Measurements from ENCODE around the gene SPAG8. TPM values are rescaled to one million over a fixed set of nuclear protein-coding genes. Genes with fewer than 3 reads are reported as not detected.

Gene SPAG8
- total RNA-seq, 1 donor from 2014 or later = 0.95 TPM

DNA sequence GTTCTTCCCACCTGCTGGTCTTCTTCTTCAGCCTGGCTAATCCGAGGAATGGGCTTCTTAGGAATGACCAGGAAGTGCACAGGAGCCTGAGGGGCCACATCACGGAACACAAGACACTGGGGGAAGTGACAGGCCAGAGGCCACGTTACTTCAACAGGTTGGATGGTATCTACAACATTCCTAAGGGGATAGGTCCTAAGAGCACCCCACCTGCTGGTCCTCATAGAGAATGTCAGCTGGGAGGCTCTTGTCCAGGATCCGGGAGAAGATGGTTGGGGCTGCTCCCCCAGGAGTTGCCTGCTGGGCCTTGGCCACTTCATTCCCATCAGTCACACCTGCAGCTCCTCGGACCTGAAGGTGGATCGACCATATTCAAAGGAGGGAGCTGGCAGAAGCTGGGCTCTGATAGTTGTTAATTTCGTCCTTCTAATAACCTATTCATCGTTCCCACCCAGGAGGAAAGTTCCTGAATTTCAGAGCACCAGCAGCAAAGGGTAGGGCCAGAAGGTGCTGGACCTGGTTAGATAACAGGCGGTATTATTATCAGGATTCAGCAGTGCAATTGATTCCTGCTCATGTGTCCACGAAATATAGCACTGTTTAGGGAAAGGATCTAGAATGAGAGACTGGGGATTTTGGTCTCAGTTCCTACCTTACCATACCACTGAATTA lies 1.5 kb upstream of the SPAG8 start:
- intact Hi-C loops (cut with micrococcal nuclease) = loop anchor here (2.0 to 5.0 kb wide), 5 partner anchors 57 to 741 kb away; partner anchors contain the start of genes ATOSB, GBA2, RGP1 and VCP

DNA sequence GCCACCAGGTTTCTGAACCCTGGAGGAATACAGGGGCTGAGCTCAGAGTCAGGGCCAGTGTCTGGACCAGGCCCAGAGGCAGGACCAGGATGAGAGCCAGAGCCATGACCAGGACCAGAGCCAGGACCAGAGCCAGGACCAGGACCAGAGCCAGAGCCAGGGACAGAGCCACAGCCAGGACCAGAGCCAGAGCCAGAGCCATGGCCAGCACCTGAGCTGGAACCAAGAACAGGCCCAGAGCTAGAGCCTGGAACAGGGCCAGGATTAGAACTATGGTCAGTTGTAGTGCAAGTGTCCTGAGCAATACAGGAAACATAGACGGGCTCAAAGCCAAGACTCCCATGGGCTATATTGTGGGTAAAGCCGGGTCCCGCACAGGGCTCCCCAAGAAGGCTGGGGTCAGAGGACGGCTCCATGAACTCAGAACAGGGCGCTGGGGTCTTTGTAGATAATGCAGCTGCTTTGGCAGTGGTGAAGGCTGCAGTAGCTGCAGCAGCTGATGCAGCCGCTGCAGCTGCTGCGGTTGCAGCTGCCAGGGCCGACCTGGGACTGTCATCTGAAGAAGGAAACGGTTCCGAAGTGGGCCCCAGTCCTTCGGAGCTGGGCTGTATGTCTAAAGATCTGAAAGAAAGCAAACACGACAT lies 559 bp downstream of the SPAG8 start:
- intact Hi-C loops (cut with micrococcal nuclease) = loop anchor here (1.0 to 5.0 kb wide), 5 partner anchors 21 to 739 kb away; partner anchors contain the start of genes CREB3, TLN1 and VCP

DNA sequence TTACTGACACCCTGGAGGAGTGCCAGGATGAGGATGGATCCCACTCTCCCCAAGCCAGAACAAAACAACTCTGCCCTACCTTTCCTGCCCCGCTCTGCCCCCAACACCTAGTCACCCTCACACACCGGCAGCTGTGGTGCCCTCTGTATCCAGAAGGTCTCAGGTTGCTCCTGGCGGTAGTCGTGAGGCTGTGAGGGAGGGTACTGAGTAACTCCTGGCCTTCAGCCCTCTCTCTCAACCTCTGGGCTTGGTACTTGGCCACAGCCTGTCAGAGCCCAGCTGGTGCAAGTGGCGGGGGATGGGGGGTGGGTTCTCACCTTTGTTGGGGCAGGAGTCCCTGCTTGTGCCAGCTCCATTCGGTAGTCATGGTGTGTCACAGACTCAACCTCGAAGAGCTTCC lies 1.9 kb downstream of the SPAG8 start:
- intact Hi-C loops (cut with micrococcal nuclease) = loop anchor here (5.0 kb wide), 2 partner anchors 163 to 738 kb away; partner anchors contain the start of gene VCP

DNA sequence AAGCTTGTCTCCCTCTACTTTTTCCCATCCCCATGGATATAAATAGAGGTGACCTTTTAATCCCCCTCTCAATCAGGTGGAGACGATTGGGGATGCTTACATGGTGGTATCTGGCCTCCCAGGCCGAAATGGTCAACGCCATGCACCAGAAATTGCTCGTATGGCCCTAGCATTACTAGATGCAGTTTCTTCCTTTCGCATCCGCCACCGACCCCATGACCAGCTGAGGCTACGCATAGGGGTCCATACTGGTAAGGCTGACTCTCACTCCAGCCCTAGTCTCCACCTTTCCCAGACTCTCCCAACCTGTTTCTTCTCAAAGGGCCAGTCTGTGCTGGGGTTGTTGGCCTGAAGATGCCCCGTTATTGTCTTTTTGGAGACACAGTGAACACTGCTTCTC lies 3.6 kb downstream of the SPAG8 start:
- intact Hi-C loops (cut with micrococcal nuclease) = no loop called here

DNA sequence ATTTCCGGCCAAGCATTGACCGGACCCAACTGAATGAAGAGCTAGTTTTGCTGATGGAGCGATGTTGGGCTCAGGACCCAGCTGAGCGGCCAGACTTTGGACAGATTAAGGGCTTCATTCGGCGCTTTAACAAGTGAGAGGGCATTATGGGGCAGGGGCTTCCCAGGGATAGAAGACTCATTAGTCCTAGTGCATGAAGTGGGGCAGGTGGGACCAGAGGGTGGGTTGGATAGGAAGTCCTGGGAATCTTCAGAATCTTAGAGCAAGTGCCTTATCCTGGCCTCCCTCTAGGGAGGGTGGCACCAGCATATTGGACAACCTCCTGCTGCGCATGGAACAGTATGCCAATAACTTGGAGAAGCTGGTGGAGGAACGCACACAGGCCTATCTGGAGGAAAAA lies 6.0 kb downstream of the SPAG8 start:
- intact Hi-C loops (cut with micrococcal nuclease) = no loop called here

DNA sequence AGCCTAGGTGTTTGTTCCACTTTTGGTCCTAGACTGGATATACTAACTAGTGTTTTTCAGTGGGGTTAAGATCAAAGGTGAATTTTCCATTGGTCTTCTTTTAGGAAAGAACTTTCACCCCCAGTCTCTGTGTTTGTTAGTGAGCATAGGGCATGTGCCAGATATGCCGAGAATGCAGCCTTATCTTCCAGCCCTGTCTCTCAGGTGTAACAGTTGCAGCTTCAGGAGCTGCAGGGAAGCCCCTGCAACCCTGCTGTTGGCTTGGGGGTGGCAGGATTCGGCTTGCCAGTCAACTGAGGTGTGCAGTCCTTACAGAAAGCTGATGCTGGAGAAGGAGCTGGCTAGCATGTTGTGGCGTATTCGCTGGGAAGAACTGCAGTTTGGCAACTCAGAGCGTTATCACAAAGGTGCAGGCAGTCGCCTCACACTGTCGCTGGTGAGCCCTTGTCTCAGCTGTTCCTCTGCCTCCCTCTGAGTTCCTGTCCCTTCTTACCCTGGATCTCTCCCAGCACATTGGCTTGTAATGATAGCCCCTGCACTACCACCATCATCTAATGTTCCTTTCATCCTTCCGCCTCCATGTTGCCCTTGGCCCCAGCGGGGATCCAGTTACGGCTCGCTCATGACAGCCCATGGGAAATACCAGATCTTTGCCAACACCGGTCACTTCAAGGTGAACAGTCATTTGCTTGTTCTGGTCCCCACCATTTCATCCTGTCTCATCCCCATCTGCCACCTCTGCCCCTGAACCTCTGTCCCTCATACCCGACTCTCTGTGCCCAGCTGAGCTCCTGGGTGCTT lies 10.5 kb downstream of the SPAG8 start:
- intact Hi-C loops (cut with micrococcal nuclease) = no loop called here

DNA sequence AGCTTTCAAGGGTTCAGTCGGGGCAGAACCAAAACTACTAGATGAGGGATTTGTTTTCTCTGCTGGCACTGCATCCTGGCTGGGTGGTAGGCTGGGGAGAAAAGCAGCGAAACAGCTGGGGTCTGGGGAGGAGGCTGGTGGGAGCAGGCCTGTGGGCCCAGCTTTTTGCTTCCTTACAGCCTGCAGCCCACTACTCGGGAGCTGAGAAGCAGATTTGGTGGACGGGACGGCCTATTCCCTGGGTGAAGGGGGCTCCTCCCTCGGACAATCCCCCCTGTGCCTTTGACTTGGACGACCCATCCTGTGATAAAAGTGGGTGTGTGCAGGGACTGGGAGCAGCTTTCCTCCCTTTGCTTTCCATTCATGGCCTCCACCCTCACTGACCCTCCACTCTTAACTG lies 11.5 kb downstream of the SPAG8 start:
- intact Hi-C loops (cut with micrococcal nuclease) = no loop called here

DNA sequence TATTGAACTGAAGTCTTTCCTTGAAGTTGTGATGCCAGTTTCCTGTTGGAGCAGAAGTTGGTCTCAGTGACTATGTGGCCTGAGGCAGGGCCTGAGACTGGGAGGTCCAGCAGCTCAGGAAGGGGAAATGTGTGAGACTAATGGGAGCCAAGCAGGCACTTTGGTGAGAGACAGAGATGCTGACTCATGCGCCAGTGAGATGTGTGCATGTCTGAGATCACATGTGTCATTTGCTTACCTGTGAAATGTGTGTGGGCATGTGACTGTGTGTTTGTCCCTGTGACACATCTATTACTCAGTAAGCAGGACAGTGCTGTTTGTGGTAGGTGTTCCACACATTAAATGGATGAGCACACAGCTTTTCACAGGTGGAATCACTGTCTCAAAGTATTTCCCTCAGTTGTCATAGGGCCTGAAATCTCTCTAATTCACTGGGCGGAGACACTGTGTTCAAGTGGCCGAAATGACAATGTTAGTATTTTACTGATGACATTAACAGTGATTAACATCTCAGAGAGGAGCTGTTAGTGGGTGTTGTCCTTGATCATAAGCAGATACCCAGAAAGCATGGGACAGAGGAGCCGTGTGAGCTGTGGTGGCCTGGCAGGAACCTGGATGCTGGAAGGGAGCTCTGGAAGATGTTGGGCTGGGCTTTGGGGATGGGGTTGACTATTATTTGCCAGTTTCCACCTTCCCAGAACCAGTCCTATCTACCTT lies 13.2 kb downstream of the SPAG8 start:
- intact Hi-C loops (cut with micrococcal nuclease) = no loop called here

DNA sequence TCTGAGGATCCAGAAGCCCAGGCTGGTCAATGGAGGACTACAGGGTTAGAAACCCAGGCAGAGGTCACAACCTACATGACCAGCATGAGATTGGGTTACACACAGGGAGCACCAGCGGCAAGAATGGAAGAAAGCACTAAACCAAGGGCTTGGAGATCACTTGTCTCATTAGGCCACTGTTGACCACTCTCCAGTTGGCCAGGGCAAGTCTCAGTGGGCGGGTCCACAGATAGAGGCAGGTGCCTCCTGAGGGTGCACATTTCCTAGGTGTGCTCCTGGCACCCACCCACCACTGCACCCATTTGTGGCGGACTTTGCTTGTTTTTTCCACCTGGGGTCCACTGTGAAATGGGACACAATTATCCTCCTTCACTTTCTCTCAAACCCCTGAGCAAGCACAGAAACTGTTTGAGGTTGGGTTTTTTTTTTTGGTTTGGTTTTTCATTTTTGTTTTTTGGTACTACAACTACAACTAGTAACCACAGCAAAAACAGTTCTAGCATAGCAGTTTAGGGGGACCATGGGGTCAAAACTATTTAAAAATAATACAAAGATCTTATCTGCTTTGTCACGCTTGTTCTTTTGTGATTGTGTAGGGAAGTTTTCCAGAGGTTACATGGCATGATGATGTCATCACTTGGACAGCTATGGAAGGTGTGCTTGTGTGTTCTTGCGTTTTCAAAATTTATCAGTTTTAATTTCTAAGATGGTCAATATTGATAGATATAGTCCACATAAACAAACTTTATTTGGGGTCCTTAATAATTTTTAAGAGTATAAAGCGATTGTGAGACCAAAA lies 14.6 kb downstream of the SPAG8 start:
- intact Hi-C loops (cut with micrococcal nuclease) = no loop called here

DNA sequence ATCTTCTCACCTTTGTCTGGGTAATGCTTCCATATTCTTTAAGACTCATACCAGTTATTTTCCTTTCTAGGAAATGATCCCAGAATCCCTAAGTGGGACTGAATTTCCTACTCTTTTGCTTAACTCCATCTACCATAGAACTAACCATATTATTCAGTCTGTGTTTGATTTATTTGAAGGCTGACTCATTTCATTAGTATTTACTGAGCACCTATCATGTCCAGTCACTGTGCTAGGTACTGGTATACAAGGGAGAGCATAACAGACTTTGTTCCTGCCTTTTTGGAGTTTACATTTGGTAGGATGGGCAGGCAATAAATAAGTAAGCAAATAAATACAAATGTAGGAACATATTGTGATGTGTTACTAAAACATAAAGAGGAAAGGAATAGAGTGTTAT lies 16.4 kb downstream of the SPAG8 start:
- intact Hi-C loops (cut with micrococcal nuclease) = no loop called here

DNA sequence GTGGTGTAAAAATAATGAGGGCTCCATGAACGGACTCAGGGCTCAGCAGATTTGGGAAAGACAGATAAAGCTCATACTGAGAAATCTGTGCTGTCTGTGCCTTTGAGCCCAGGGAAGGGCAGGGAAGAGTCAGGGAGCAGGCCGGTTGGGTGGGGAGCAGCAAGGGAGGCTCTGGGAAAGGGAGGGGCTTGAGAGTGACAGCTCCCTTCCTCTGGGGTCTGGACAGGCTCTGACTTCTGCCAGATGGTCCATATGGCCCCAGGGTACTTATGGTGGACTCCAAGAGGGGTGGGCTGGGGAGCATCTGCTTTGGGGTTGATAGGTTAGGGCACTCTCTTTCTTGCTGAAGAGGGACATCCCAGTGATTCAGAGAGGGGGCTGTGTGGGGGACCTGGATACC lies 18.6 kb downstream of the SPAG8 start:
- intact Hi-C loops (cut with micrococcal nuclease) = no loop called here

DNA sequence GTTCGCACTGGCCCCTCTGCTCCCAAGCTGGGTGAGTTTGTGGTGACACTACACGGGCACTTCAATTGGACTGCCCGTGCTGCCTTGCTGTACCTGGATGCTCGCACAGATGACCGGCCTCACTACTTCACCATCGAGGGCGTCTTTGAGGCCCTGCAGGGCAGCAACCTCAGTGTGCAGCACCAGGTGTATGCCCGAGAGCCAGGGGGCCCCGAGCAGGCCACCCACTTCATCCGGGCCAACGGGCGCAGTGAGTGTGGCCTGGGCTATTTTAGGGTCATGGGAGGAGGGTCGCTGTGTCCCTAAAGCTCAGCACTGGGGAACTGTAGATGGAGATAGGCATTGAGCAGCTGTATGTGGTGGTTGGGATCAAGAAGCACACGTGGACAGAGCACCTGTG lies 19.2 kb downstream of the SPAG8 start:
- intact Hi-C loops (cut with micrococcal nuclease) = no loop called here

DNA sequence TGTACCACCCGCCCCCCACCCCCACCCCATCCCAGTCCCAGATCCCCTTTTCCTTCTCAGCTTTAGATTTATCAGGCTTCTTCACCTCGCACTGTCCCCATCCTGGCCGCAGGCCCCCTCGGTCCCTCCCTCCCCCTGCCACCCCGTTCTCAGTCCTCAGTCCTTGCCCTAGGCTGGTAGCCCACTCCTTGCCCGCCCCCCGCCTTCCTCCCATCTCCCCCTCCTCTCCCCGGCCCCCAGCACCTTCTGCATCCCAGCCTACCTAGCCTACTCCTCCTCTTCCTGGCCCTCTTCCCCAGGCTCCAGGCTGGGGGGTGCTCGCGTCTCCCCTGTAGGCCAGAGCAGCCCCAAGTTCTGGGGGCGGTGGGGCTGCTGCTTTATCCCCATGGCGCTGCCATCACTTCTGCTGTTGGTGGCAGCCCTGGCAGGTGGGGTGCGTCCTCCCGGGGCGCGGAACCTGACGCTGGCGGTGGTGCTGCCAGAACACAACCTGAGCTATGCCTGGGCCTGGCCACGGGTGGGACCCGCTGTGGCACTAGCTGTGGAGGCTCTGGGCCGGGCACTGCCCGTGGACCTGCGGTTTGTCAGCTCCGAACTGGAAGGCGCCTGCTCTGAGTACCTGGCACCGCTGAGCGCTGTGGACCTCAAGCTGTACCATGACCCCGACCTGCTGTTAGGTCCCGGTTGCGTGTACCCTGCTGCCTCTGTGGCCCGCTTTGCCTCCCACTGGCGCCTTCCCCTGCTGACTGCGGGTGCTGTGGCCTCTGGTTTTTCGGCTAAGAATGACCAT lies 19.8 kb downstream of the SPAG8 start:
- intact Hi-C loops (cut with micrococcal nuclease) = no loop called here

DNA sequence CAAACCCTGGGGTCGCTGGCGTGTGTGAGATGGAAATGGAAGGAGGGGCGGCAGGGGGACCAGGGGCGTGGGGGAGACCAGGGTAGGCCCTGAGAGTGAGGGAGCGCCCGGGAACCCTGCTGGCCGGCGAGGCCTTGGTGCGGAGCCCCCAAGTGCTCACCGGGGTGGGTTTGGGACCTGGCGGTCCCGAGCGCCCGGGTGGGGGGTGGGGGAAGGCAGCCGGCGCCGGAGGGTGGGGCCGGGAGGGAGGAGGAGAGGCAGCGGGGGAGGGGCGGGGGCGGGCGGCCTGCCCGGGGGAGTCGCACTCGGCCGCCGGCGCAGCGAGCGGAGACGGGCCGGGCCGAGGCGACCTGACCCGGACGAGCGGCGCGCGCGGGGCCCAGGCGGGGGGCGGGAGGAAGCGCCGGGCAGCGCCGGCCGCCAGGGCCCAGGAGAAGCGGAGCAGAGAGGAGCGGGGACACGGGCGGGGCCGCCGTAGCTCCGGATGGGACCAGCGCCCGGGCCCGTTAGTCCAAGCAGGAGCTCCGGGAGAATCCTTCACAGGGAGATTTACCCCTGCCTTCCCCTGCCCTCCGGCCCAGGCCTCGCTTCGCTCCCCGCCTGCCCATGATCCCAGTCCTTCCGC lies 20.7 kb downstream of the SPAG8 start, which contains the start of gene NPR2:
NPR2 (plus strand) TSS at position 295 of the 625 bp plus-strand sequence. CDS start 818 bp downstream, outside the sequence.
- intact Hi-C loops (cut with micrococcal nuclease) = no loop called here

DNA sequence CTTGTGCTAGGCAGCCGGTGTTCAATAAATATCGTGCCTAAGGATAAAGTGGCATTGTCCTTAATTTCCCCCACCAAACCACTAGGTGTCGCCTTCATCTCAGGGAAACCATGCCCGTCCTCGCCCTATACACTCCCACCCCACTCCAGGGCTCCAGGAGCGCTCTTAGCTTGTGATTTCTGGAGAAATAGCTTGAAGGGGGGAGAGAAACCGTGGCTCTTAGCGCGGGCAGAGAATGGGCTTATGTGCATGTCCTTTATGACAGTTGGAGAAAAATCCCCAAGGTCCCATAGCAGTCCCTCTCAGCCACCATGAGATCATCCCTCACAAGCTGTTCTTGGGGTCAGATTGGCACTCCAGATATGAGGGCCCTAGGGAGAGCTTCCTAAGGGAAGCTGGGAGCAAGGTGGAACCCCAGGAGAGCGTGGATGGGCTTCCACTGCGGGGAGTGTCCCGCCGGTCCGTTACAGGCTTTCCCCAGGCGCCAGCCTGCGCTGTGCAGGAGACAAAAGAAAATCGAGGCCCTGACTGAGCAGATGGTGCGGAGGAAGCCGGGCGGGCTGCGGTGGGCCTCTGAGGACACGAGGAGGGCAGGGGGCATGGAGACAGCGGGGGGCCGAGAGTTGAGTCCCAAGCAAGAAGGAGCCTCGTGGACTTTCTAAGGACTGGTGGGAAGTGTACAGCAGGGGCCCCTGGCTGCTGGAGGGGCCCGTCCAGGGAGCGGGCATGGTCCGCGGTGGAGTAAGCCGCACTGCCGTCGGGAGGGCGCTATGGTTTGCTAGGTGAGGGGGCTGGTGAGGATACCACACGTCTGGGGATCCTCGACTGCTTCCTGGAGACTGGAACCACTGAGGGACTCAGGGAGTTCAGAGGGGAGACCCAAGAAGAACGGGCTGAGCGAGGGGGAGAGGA lies 21.4 kb downstream of the SPAG8 start:
- intact Hi-C loops (cut with micrococcal nuclease) = loop anchor here (1.0 kb wide), 3 partner anchors 22 to 92 kb away; partner anchors contain the start of gene SPAG8

DNA sequence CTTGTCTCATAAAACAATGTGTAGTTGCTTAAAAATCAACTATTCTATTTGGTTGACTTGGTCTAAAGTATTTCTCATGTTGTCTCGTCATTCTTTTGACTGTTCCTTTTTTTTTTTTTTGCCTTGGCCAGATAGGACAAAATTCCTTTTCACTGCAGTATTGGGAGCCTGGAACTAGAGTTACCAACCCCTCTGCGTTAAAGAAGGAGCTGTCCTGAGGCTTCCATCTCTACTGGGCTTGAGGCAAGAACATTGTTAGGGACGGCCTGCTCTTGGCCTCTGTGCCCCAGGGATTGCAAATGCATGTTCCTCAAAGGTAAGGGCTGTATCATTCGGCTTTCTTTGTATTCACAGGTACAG lies 22.1 kb downstream of the SPAG8 start:
- intact Hi-C loops (cut with micrococcal nuclease) = loop anchor here (1.0 kb wide), 3 partner anchors 22 to 92 kb away; partner anchors contain the start of gene SPAG8

DNA sequence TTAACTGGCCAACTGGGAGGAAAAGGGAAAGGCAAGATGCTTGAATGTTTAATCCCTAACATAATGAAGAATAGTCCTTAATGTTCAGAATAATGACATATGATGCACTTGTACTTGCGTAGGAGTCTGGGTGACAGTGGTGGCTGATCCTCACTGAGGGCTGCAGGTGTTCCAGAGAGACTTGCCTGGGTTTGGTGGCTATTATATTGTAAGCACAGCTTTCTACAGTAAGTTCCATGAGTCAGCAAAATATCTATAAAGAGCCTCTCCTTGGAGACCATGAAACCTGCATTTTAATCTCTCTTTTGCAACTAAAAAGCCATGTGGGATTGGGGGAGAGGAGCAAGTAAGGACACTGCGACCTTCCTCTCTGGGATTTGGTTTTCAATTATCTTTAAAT lies 22.5 kb downstream of the SPAG8 start:
- intact Hi-C loops (cut with micrococcal nuclease) = no loop called here

DNA sequence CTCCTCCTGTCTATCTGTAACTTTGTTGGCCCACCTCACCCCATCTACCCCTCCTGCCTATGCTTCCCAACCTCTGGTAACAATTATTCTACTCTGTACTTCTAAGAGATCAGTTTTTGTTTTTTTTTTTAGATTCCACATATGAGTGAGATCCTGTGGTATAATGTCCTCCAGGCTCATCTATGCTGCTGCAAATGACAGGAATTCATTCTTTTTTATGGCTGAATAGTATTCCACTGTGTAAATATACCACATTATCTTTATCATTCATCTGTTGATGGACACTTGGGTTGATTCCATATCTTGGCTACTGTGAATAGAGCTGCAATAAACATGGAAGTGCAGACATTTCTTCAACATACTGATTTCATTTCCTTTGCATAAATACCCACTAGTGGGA lies 28.6 kb downstream of the SPAG8 start:
- intact Hi-C loops (cut with micrococcal nuclease) = no loop called here
